Keratinocyte (primary cell): ENCODE measurements around the gene VRK1. TPM values are rescaled to one million over a fixed set of nuclear protein-coding genes. Genes with fewer than 3 reads are reported as not detected.

Experiments used
- DNase-seq: peaks from one replicate; pipeline ENCODE4 v3.0.0-alpha.2; 2011; ENCODE audit warnings: low read depth, missing footprints, low spot score
- FAIRE-seq: peaks from 2 replicates; lab custom pipeline; 2011; peaks lifted over from hg19 to GRCh38; lab: Jason Lieb, UNC
- H2AFZ ChIP-seq: 2 replicates; pipeline ENCODE4 v1.6.0; 2012; ENCODE audit warnings: low read length, control low read depth, inconsistent platforms; ENCODE audit not compliant: control insufficient read depth
- H3K27ac ChIP-seq: 2 replicates; pipeline ENCODE4 v1.5.1; 2011; ENCODE audit warnings: low read length; ENCODE audit not compliant: control insufficient read depth, insufficient read depth
- H3K27me3 ChIP-seq: 3 replicates; pipeline ENCODE4 v1.6.0; 2011; ENCODE audit warnings: low read length; ENCODE audit not compliant: control insufficient read depth, insufficient read depth; ENCODE audit errors: extremely low read depth
- H3K36me3 ChIP-seq, 2 experiments: 2 replicates in 1 of 2; 3 replicates in 1 of 2; pipeline ENCODE4 v1.5.1; 2011; ENCODE audit warnings: low read length in 2 of 2, mild to moderate bottlenecking in 1 of 2; ENCODE audit not compliant: control insufficient read depth in 2 of 2, insufficient read depth in 2 of 2; ENCODE audit errors: extremely low read depth in 1 of 2
- H3K4me1 ChIP-seq: 3 replicates; pipeline ENCODE4 v1.5.1; 2011; ENCODE audit warnings: low read length; ENCODE audit not compliant: control insufficient read depth, insufficient read depth; ENCODE audit errors: extremely low read depth
- H3K4me2 ChIP-seq: 3 replicates; pipeline ENCODE4 v1.6.0; 2011; ENCODE audit warnings: low read depth, low read length; ENCODE audit not compliant: control insufficient read depth, insufficient read depth; ENCODE audit errors: extremely low read depth
- H3K4me3 ChIP-seq, 3 experiments: fragments of 200-600 bp in 1 of 3; sonication (generic) in 1 of 3; 2 replicates in 2 of 3; 3 replicates in 1 of 3; pipeline ENCODE4 v1.5.1; 2011 to 2016; ENCODE audit warnings: low read length in 3 of 3, mild to moderate bottlenecking in 3 of 3, control low read depth in 2 of 3, inconsistent platforms in 1 of 3, low read depth in 1 of 3, mixed read lengths in 1 of 3, mixed run types in 1 of 3, moderate library complexity in 1 of 3; ENCODE audit not compliant: control insufficient read depth in 2 of 3, insufficient read depth in 2 of 3; ENCODE audit errors: extremely low read depth in 1 of 3
- H3K79me2 ChIP-seq: 2 replicates; pipeline ENCODE4 v1.6.0; 2012; ENCODE audit warnings: low read length; ENCODE audit not compliant: control insufficient read depth, insufficient read depth
- H3K9ac ChIP-seq: 3 replicates; pipeline ENCODE4 v1.6.0; 2011; ENCODE audit warnings: low read length; ENCODE audit not compliant: control insufficient read depth, insufficient read depth; ENCODE audit errors: extremely low read depth
- H3K9me1 ChIP-seq: 3 replicates; pipeline ENCODE4 v1.6.0; 2011; ENCODE audit warnings: low read length; ENCODE audit not compliant: control insufficient read depth, insufficient read depth; ENCODE audit errors: extremely low read depth
- H3K9me3 ChIP-seq: 2 replicates; pipeline ENCODE4 v1.5.1; 2012; ENCODE audit warnings: low read depth, low read length; ENCODE audit not compliant: control insufficient read depth
- H4K20me1 ChIP-seq: 3 replicates; pipeline ENCODE4 v1.6.0; 2011; ENCODE audit warnings: low read length; ENCODE audit not compliant: control insufficient read depth, insufficient read depth; ENCODE audit errors: extremely low read depth
- CTCF ChIP-seq, 3 experiments: IDR thresholded peaks in 1 of 3; conservative IDR thresholded peaks in 1 of 3; optimal IDR thresholded peaks in 1 of 3; 2 replicates in 2 of 3; 3 replicates in 1 of 3; pipeline versions ENCODE3 to v1.5.1; 2011; ENCODE audit warnings: low read length in 3 of 3, mild to moderate bottlenecking in 3 of 3, moderate library complexity in 2 of 3, control low read depth in 1 of 3, inconsistent platforms in 1 of 3; ENCODE audit not compliant: insufficient read depth in 2 of 3; ENCODE audit errors: extremely low read depth in 1 of 3
- EZH2 ChIP-seq: IDR thresholded peaks from one replicate; pipeline ENCODE4 v1.6.1; 2012; ENCODE audit warnings: inconsistent platforms, mild to moderate bottlenecking, low read length, moderate library complexity
- dilution Hi-C: fragments of 300-500 bp; cut with MboI; formaldehyde crosslinking; loops from one replicate; pipeline ENCODE4 v1.7.0; 2020; ENCODE audit warnings: low sequenced_read_pairs; ENCODE audit not compliant: extremely low pct_ligation_motif_present
- polyA plus RNA-seq, 5 experiments: library from polyadenylated mRNA; depleted of rRNA in 3 of 5; stranded (reverse) in 3 of 5; stranded (forward) in 1 of 5; unstranded in 1 of 5; fragments of >200 nt; gene quantifications; 1 replicate in 1 of 5; 2 replicates in 3 of 5; 3 replicates in 1 of 5; pipeline versions ENCODE4 v1.2.1 to v1.2.3, GENCODE V29; 2011 to 2012; ENCODE audit warnings: missing spikeins in 2 of 5, low read depth in 1 of 5, low replicate concordance in 1 of 5

VRK1 gene
- polyA plus RNA-seq, 1 donor (not counting 4 experiments of a cell fraction or from before 2014, with no cell fraction given) = 27.1 TPM

GRCh38 chr14:96888158-96888557 is 91.0 kb downstream of the VRK1 start:
- Histone ChIP-seq H3K4me2 (no peak overlapping the region), H3K9me1 (no peaks in the 10 kb centered on the region), H4K20me1 (no peaks in the 10 kb centered on the region), H3K4me3 (no peak overlapping the region), H2AFZ (no peak overlapping the region), H3K27ac (no peak overlapping the region), H3K4me1 (no peaks in the 10 kb centered on the region), H3K27me3 (no peaks in the 10 kb centered on the region), H3K36me3 (no peaks in the 10 kb centered on the region), H3K9ac (no peak overlapping the region), H3K79me2 (no peaks in the 10 kb centered on the region), H3K9me3 (no peaks in the 10 kb centered on the region)
- FAIRE-seq (no peak), DNase-seq (no peak)
- dilution Hi-C loops = no loop called here
- no peak for TF ChIP-seq EZH2
- TF ChIP-seq CTCF (optimal IDR thresholded peaks at IDR 0.05 in 1 of 3, IDR thresholded peaks at IDR 0.05 in 1 of 3, conservative IDR thresholded peaks at IDR 0.05 in 1 of 3; ENCODE audit: extremely low read depth in 1 of 3, insufficient read depth in 2 of 3, low read length in 3 of 3) = no peak

GRCh38 chr14:96888593-96888992 is 91.4 kb downstream of the VRK1 start:
- dilution Hi-C loops = no loop called here
- no peak for FAIRE-seq

More at GRCh38 chr14:96888593-96888992, 91.4 kb downstream of the VRK1 start:
- Histone ChIP-seq H3K79me2 (no peaks in the 10 kb centered on the region), H3K9me1 (no peaks in the 10 kb centered on the region), H4K20me1 (no peaks in the 10 kb centered on the region), H3K9me3 (no peaks in the 10 kb centered on the region), H3K9ac (no peak overlapping the region), H3K36me3 (no peaks in the 10 kb centered on the region), H3K4me2 (no peak overlapping the region), H3K4me1 (no peaks in the 10 kb centered on the region), H3K27me3 (no peaks in the 10 kb centered on the region), H3K27ac (no peak overlapping the region), H3K4me3 (no peak overlapping the region), H2AFZ (no peak overlapping the region)
- TF ChIP-seq EZH2 = no peak
- TF ChIP-seq CTCF (optimal IDR thresholded peaks at IDR 0.05 in 1 of 3, IDR thresholded peaks at IDR 0.05 in 1 of 3, conservative IDR thresholded peaks at IDR 0.05 in 1 of 3; ENCODE audit: extremely low read depth in 1 of 3, insufficient read depth in 2 of 3, low read length in 3 of 3) = no peak
- no peak for DNase-seq
